Measurements from ENCODE around the gene ATP7B.

DNA sequence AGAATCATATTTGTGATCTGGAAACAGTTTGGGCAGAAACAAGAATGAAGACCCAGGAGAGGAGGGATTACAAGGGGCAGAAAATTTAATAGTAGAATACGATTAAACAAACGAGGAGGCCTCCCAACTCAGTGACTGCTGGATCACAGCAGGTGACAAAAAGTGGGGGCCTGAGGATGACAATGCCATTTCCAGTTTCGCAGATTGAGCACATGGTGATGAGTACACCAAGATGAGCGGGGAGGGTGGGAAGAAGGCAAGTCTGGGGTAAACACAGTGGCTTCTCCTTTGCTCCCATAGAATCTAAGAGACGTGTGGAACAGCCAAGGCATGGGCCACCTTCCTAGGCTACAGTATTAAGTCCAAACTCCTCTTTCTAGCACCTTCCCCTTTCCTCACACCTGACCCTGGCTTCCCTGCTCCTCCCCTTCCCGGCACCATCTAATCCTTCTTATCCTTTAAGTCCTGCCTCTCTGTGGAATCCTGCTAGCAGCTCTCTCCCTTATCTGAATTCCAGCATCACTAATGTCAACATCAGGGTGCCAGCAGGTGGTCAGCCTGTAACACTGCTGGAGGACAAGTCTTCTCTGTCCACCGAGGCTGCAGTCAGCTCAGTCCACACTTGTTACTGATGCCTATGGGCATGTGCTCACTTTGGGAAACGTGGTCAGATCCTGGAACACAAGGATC is 13.5 kb downstream of the ATP7B start:
- TF ChIP-seq POLR2A (IDR thresholded peaks at IDR 0.05; ENCODE audit: low read length) = no peak
- no peak for TF ChIP-seq GATA1 (IDR thresholded peaks at IDR 0.05; ENCODE audit: low read depth, low read length)
